AG04449 (cell line): ENCODE results near the gene UBE2O.

Source experiments
- CTCF ChIA-PET: fragments of 350-600 bp; formaldehyde crosslinking; extraction: SDS; loops from one replicate; lab custom pipeline; 2021; ENCODE audit warnings: antibody characterized with exemption; lab: Yijun Ruan, JAX
- POLR2A ChIA-PET: fragments of 400-600, 350-600 bp; formaldehyde crosslinking; extraction: SDS; loops from one replicate; lab custom pipeline; 2020; ENCODE audit warnings: antibody characterized with exemption, inconsistent platforms; lab: Yijun Ruan, JAX
- DNase-seq: peaks from one replicate; pipeline ENCODE4 v3.0.0-alpha.2; 2010; ENCODE audit warnings: low read depth, low spot score
- H3K4me3 ChIP-seq: 2 replicates; pipeline ENCODE4 v1.5.1; 2011; ENCODE audit warnings: low read depth, mild to moderate bottlenecking, control low read depth, low read length
- TF ChIP-seq, protein P1 (sequence below): IDR thresholded peaks from one replicate; pipeline ENCODE4 v1.5.1; 2011; ENCODE audit warnings: mild to moderate bottlenecking, moderate library complexity, low read length, control low read depth, inconsistent platforms; ENCODE audit not compliant: insufficient read depth; ENCODE audit errors: missing control alignments

UBE2O gene

GRCh38 chr17:76394166-76394565 is 58.8 kb downstream of the UBE2O start:
- H3K4me3 ChIP-seq = no peak overlapping the region
- DNase-seq = no peak
- POLR2A ChIA-PET = no interaction called here
- TF ChIP-seq, protein P1, sequence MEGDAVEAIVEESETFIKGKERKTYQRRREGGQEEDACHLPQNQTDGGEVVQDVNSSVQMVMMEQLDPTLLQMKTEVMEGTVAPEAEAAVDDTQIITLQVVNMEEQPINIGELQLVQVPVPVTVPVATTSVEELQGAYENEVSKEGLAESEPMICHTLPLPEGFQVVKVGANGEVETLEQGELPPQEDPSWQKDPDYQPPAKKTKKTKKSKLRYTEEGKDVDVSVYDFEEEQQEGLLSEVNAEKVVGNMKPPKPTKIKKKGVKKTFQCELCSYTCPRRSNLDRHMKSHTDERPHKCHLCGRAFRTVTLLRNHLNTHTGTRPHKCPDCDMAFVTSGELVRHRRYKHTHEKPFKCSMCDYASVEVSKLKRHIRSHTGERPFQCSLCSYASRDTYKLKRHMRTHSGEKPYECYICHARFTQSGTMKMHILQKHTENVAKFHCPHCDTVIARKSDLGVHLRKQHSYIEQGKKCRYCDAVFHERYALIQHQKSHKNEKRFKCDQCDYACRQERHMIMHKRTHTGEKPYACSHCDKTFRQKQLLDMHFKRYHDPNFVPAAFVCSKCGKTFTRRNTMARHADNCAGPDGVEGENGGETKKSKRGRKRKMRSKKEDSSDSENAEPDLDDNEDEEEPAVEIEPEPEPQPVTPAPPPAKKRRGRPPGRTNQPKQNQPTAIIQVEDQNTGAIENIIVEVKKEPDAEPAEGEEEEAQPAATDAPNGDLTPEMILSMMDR = no peak
- CTCF ChIA-PET = interaction anchor here (0.6 to 32.3 kb wide), 5 partner anchors 1 to 114 kb away, joined by 3 to 851 read pairs (median 578); partner anchors contain the start of genes QRICH2 and SPHK1

GRCh38 chr17:76391200-76391715 is 61.7 kb downstream of the UBE2O start:
- CTCF ChIA-PET = interaction anchor here (27.1 to 32.3 kb wide), 2 partner anchors 15 to 88 kb away, joined by 578 to 851 read pairs; partner anchors contain the start of gene QRICH2
- TF ChIP-seq, protein P1 = no peak
- H3K4me3 ChIP-seq = no peak overlapping the region
- POLR2A ChIA-PET = no interaction called here
- no peak for DNase-seq

DNA sequence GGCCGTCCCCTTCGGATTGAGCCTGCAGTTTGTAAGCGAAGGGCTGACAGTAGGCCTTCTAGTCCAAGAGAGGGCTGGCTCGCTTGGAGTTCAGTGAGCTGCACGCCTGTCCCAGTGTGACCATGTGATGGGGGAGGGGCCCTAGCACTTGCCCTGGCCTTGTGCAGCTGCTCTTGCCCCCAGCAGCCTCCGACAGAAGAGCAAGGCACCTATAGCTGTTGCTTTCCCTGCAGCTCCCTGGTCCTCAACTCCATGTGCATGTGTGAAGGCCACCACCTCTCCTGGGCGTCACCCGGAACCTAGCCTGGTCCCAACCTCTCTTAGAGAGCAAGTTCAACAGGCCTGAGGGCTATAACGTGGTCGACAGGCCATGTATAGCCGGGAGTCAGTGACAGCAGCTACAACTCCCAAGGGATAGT is 62.9 kb downstream of the UBE2O start:
- no peak for DNase-seq
- TF ChIP-seq, protein P1 = no peak
- POLR2A ChIA-PET = no interaction called here
- CTCF ChIA-PET = interaction anchor here (1.1 to 32.3 kb wide), 5 partner anchors 16 to 87 kb away, joined by 3 to 851 read pairs (median 6); partner anchors contain the start of gene QRICH2
- no peak overlapping the region for H3K4me3 ChIP-seq

DNA sequence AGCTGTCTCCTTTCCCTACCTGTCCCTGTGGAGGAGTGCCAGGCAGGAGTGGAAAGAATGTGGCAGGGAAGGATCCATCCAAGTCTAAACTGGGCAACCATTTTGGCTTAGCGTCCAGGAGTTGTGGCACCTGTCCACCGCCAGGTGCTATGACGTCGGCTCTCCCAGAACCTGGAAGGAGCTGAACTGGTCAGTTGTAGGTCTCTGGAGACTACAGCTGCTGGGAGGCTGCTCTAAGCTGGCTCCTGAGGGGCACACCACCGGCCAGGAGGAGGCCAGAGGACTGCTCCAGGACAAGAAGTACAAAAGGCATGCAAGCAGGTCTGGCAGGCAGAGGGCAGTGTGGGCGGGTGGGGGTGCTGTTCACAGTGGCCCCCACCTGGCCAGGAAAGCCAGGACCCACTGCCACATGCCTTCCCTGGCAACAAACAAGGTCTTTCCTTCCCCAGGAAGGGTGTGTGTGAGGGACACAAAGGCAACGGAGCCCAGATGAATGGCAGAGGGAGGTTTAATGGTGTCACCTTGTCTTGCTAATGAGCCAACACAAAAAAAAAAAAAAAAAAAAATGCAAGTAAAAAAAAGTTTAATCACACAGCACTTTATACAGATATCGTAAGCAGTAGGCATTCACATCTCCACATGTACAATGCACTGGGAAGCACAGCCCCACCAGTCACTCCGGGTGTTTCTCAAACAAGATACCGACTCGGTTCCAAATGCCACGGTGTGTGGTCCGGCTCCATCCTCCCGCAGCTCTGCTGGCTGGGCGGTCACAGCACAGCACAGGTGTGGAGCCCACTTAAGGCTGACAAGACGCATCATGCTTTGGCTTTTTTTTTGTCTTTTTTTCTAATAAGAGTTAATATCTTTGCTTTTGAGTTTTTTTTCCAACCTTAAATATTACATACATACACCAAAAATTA is 63.7 kb downstream of the UBE2O start:
- TF ChIP-seq, protein P1 = no peak
- ChIA-PET POLR2A (no interaction called here), CTCF (interaction anchor here (1.1 to 32.3 kb wide), 5 partner anchors 17 to 86 kb away, joined by 3 to 851 read pairs (median 6); partner anchors contain the start of gene QRICH2)
- DNase-seq = no peak
- H3K4me3 ChIP-seq = no peak overlapping the region

GRCh38 chr17:76386966-76387765 is 65.8 kb downstream of the UBE2O start:
- no peak for DNase-seq
- H3K4me3 ChIP-seq = no peak overlapping the region; the same call in 1 of the 2 replicates
- TF ChIP-seq, protein P1 = no peak
- POLR2A ChIA-PET = interaction anchor here (1.8 to 6.0 kb wide), 2 partner anchors 11 to 35 kb away, joined by 8 to 47 read pairs; partner anchors contain the start of gene PRPSAP1
- CTCF ChIA-PET = interaction anchor here (1.0 to 32.3 kb wide), 15 partner anchors 13 to 120 kb away, joined by 3 to 851 read pairs (median 17); partner anchors contain the start of genes PRPSAP1 and QRICH2
